ENCODE results near the gene CACNG5. TPM values are rescaled to one million over a fixed set of nuclear protein-coding genes. Genes with fewer than 3 reads are reported as not detected.
A peak's percentile ranks its signal among the peaks of the same experiment; 100 is the strongest.

Gene CACNG5
- total RNA-seq, 3 donors from 2014 or later (not counting 1 experiment from before 2014, with no cell fraction given), result not detected

- Mint-ChIP-seq H3K27me3 (ENCODE audit: low read depth in 2 of 2) (no peaks in the 10 kb centered on the region), H3K4me1 (peaks cover 8% of the 10 kb centered on the region in 2 donors), H3K9me3 (no peaks in the 10 kb centered on the region), H3K4me3 (no peak overlapping the region), H3K27ac (no peak overlapping the region), H3K36me3 (no peaks in the 10 kb centered on the region)
- H3K27ac ChIP-seq (ENCODE audit: low read length), result no peak overlapping the region
- 94% methylated on average over 12 of the region's 12 CpGs for WGBS (ENCODE audit: insufficient coverage)
- no peak for DNase-seq
- no peak overlapping the region for H3K4me3 ChIP-seq (ENCODE audit: low read length)
- ATAC-seq, result no peak
- TF ChIP-seq CTCF (IDR thresholded peaks at IDR 0.05), result no peak
- peaks cover 6% of the 10 kb centered on the region for H3K4me1 ChIP-seq (ENCODE audit: control insufficient read depth, insufficient read depth, low read length)
- peaks cover 7% of the 10 kb centered on the region for H3K36me3 ChIP-seq (ENCODE audit: control insufficient read depth, insufficient read depth, low read length)
- intact Hi-C loops (cut with micrococcal nuclease), result no loop called here
- H3K9me3 ChIP-seq (ENCODE audit: control insufficient read depth, insufficient read depth, low read length), result no peaks in the 10 kb centered on the region
- no peaks in the 10 kb centered on the region for H3K27me3 ChIP-seq (ENCODE audit: control insufficient read depth, insufficient read depth, low read length)
These were observed 45.8 kb upstream of the CACNG5 start for GRCh38 chr17:66789093-66789492.

DNA sequence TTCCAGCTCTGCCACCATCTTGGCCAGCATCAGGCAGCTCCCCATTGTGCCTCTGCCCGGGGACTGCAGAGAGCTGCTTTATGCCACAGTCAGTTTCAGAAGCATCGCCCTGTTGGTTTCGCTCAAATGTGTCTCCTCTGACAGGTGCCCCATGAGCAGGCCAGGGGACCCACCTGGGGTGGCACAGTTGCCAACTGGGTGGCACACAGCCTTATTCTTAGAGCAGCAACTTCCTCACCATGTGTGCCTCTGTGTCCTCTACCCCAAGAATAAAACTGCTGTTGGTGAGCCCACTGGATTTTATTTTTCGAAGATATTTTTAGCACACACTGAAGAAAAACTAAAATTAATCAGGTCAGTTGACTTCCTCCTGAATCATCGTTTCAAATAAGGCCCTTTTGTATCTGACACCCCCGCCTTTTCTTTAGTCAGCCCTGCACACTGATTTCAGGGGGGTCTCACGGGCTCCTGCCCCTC is 44.9 kb upstream of the CACNG5 start:
- Mint-ChIP-seq H3K4me1 (peaks cover 8% of the 10 kb centered on the region in 2 donors), H3K9me3 (no peaks in the 10 kb centered on the region), H3K4me3 (no peak overlapping the region), H3K36me3 (no peaks in the 10 kb centered on the region), H3K27me3 (ENCODE audit: low read depth in 2 of 2) (no peaks in the 10 kb centered on the region), H3K27ac (no peak overlapping the region)
- TF ChIP-seq CTCF (IDR thresholded peaks at IDR 0.05), result no peak
- H3K27ac ChIP-seq (ENCODE audit: low read length), result no peak overlapping the region
- 61% methylated on average over 7 of the region's 7 CpGs for WGBS (ENCODE audit: insufficient coverage)
- H3K27me3 ChIP-seq (ENCODE audit: control insufficient read depth, insufficient read depth, low read length), result no peaks in the 10 kb centered on the region
- no peak for DNase-seq
- no peaks in the 10 kb centered on the region for H3K9me3 ChIP-seq (ENCODE audit: control insufficient read depth, insufficient read depth, low read length)
- intact Hi-C loops (cut with micrococcal nuclease), result no loop called here
- H3K36me3 ChIP-seq (ENCODE audit: control insufficient read depth, insufficient read depth, low read length), result peaks cover 7% of the 10 kb centered on the region
- no peak overlapping the region for H3K4me3 ChIP-seq (ENCODE audit: low read length)
- peaks cover 6% of the 10 kb centered on the region for H3K4me1 ChIP-seq (ENCODE audit: control insufficient read depth, insufficient read depth, low read length)
- no peak for ATAC-seq

DNA sequence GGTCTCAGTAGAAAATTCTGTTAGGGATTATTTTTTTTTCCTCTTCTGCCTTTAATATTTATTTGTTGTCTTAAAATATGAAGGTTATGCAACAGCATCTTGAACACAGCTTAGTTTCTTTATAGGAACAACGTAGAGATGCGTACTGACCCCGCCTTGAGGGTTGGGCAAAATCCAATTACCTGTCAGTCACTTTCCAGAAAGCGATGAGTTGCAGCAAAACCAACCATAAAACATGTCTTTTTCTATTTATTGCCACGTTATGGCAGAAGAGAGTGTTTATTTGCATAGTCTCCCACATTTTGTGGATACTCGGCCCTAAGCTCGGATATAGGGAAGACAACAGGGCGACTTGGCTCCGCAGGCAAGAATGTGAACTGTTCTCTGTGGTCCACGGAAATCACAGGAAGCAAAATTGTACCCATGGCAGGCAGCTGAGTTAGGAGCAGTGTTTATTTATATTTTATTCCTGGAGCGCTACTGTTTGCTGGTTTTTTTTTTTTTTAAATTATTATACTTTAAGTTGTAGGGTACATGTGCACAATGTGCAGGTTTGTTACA is 44.3 kb upstream of the CACNG5 start:
- Mint-ChIP-seq H3K9me3 (no peaks in the 10 kb centered on the region), H3K4me3 (no peak overlapping the region), H3K4me1 (peaks cover 8% of the 10 kb centered on the region in 2 donors), H3K36me3 (no peaks in the 10 kb centered on the region), H3K27me3 (ENCODE audit: low read depth in 2 of 2) (no peaks in the 10 kb centered on the region), H3K27ac (no peak overlapping the region)
- DNase-seq (no peak), ATAC-seq (no peak)
- intact Hi-C loops (cut with micrococcal nuclease), result no loop called here
- no peak overlapping the region for H3K4me3 ChIP-seq (ENCODE audit: low read length)
- no peak for TF ChIP-seq CTCF (IDR thresholded peaks at IDR 0.05)
- no peaks in the 10 kb centered on the region for H3K27me3 ChIP-seq (ENCODE audit: control insufficient read depth, insufficient read depth, low read length)
- 86% methylated on average over 10 of the region's 11 CpGs for WGBS (ENCODE audit: insufficient coverage)
- no peaks in the 10 kb centered on the region for H3K9me3 ChIP-seq (ENCODE audit: control insufficient read depth, insufficient read depth, low read length)
- H3K4me1 ChIP-seq (ENCODE audit: control insufficient read depth, insufficient read depth, low read length), result peaks cover 6% of the 10 kb centered on the region
- no peak overlapping the region for H3K27ac ChIP-seq (ENCODE audit: low read length)
- H3K36me3 ChIP-seq (ENCODE audit: control insufficient read depth, insufficient read depth, low read length), result peaks cover 7% of the 10 kb centered on the region

DNA sequence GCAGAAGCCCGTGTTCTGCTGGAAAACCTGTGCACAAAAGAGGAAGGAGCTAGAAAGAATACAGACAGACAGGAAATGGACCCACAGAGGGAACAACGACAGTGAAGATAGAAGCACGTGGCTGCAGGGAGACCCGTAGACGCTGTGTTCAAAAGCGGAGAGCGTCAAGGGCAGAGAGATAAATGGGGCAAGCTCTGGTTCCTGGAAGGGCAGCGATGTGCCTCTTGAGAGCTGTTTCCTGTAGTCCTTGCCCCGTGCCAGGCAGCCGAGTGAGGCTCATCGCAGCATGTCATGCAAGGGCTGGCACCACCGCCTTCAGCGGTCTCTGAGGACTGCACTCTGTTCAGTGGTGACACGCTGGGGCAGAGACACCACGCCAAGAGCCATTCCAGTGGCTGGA is 43.6 kb upstream of the CACNG5 start:
- H3K9me3 Mint-ChIP-seq, result no peaks in the 10 kb centered on the region
- Histone ChIP-seq H3K9me3 (ENCODE audit: control insufficient read depth, insufficient read depth, low read length) (no peaks in the 10 kb centered on the region), H3K36me3 (ENCODE audit: control insufficient read depth, insufficient read depth, low read length) (peaks cover 7% of the 10 kb centered on the region), H3K27me3 (ENCODE audit: control insufficient read depth, insufficient read depth, low read length) (no peaks in the 10 kb centered on the region), H3K4me1 (ENCODE audit: control insufficient read depth, insufficient read depth, low read length) (peaks cover 6% of the 10 kb centered on the region), H3K4me3 (ENCODE audit: low read length) (no peak overlapping the region), H3K27ac (ENCODE audit: low read length) (no peak overlapping the region)
- H3K4me1 Mint-ChIP-seq, result peaks cover 8% of the 10 kb centered on the region in 2 donors
- 20% methylated on average over 15 of the region's 15 CpGs for WGBS (ENCODE audit: insufficient coverage)
- H3K27ac Mint-ChIP-seq, result peak overlapping the region in 1 of 2 donors; percentile 22
- DNase-seq (no peak), ATAC-seq (peak in 1 of 3 donors; percentile 15)
- no peaks in the 10 kb centered on the region for H3K27me3 Mint-ChIP-seq (ENCODE audit: low read depth in 2 of 2)
- H3K36me3 Mint-ChIP-seq, result no peaks in the 10 kb centered on the region
- no peak overlapping the region for H3K4me3 Mint-ChIP-seq
- TF ChIP-seq CTCF (IDR thresholded peaks at IDR 0.05), result no peak
- intact Hi-C loops (cut with micrococcal nuclease), result no loop called here

Measured in natural killer cell (primary cell).